PC-3 (cell line): Measurements from ENCODE around the gene NADK2.

Source experiments
- EZH2 ChIP-seq: fragments of 300-600 bp; sonication (generic); IDR thresholded peaks from one replicate; pipeline ENCODE4 v1.6.1; 2017; ENCODE audit warnings: antibody characterized with exemption, mild to moderate bottlenecking, low read length; ENCODE audit not compliant: unreplicated experiment
- TF ChIP-seq, protein P1 (sequence below): fragments of 300-600 bp; sonication (generic); conservative IDR thresholded peaks from 2 replicates; pipeline ENCODE4 v1.5.1; 2017; ENCODE audit warnings: antibody characterized with exemption, low read depth, mild to moderate bottlenecking, low read length

DNA sequence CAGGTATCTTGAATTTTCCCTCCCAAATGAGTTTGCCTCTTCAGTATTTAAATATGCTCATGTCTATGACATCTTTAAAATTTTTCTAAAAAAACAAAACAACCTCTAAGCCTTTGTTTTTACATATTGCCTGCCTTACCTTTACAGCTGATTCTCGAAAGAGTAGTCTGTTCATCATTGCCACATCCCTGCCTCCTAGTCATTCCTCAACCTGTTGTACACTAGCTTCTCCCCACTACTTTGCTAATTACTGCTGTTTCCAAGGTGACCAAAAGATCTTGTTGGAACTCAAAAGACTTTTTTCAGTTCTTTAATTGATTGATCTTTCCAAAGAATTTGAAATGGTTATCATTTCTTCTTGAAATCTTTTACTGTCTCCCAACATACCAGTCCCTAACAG is 1.9 kb upstream of the NADK2 start:
- TF ChIP-seq, protein P1, sequence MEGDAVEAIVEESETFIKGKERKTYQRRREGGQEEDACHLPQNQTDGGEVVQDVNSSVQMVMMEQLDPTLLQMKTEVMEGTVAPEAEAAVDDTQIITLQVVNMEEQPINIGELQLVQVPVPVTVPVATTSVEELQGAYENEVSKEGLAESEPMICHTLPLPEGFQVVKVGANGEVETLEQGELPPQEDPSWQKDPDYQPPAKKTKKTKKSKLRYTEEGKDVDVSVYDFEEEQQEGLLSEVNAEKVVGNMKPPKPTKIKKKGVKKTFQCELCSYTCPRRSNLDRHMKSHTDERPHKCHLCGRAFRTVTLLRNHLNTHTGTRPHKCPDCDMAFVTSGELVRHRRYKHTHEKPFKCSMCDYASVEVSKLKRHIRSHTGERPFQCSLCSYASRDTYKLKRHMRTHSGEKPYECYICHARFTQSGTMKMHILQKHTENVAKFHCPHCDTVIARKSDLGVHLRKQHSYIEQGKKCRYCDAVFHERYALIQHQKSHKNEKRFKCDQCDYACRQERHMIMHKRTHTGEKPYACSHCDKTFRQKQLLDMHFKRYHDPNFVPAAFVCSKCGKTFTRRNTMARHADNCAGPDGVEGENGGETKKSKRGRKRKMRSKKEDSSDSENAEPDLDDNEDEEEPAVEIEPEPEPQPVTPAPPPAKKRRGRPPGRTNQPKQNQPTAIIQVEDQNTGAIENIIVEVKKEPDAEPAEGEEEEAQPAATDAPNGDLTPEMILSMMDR: no peak
- TF ChIP-seq EZH2: no peak
